ENCODE measurements around the gene NR3C2. TPM values are rescaled to one million over a fixed set of nuclear protein-coding genes. Genes with fewer than 3 reads are reported as not detected.
A peak's percentile ranks its signal among the peaks of the same experiment; 100 is the strongest.

Gene NR3C2
- polyA plus RNA-seq, 4 donors: 6.0 to 10.5 (median 9.2) TPM

DNA sequence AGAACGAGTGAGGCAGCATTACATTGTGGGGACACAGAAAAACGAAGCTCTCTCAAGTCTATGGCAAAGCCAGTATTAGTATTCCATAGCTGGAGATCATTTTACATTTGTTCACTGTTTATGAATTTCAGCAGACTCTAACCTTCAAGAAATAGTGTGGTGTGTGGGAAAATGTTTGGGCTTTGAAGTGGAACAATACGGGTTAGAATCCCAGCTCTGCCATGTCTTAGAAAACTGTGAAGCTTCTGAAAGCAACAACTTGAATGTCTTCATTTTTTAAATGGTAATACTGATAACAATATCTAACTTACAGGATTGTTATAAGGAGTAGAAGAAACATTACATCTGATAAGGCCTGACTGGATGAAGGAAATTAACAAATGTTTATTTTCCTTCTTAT, 217.7 kb downstream of the NR3C2 start:
- Histone ChIP-seq H3K9me3 (ENCODE audit: control insufficient read depth in 2 of 2, insufficient read depth in 1 of 2, low read depth in 1 of 2, low read length in 1 of 2) (no peaks in the 10 kb centered on the region), H3K27ac (ENCODE audit: low read depth in 1 of 3, low read length in 2 of 3) (no peak overlapping the region), H3K27me3 (ENCODE audit: control insufficient read depth in 3 of 3, insufficient read depth in 3 of 3, low read length in 3 of 3) (no peaks in the 10 kb centered on the region), H3K4me1 (ENCODE audit: control insufficient read depth in 3 of 3, insufficient read depth in 2 of 3, low read depth in 1 of 3, low read length in 2 of 3) (peaks cover 0 to 5% (median 0%) of the 10 kb centered on the region in 3 donors), H3K4me3 (ENCODE audit: low read depth in 1 of 3, low read length in 3 of 3) (no peak overlapping the region), H3K36me3 (ENCODE audit: control insufficient read depth in 3 of 3, insufficient read depth in 2 of 3, low read depth in 1 of 3, low read length in 3 of 3) (no peaks in the 10 kb centered on the region)
- no peak for DNase-seq
- 20 to 54% (median 49%) methylated on average over 3 of the region's 3 CpGs for WGBS, 3 donors
- no peak for FAIRE-seq

GRCh38 chr4:148222991-148223660, 219.1 kb downstream of the NR3C2 start:
- Histone ChIP-seq H3K36me3 (ENCODE audit: control insufficient read depth in 3 of 3, insufficient read depth in 2 of 3, low read depth in 1 of 3, low read length in 3 of 3) (no peaks in the 10 kb centered on the region), H3K9me3 (ENCODE audit: control insufficient read depth in 2 of 2, insufficient read depth in 1 of 2, low read depth in 1 of 2, low read length in 1 of 2) (no peaks in the 10 kb centered on the region), H3K4me3 (ENCODE audit: low read depth in 1 of 3, low read length in 3 of 3) (peak overlapping the region in 1 of 3 donors; percentile 5), H3K27ac (ENCODE audit: low read depth in 1 of 3, low read length in 2 of 3) (peak overlapping the region in 2 of 3 donors; percentile 5 to 22), H3K27me3 (ENCODE audit: control insufficient read depth in 3 of 3, insufficient read depth in 3 of 3, low read length in 3 of 3) (no peaks in the 10 kb centered on the region), H3K4me1 (ENCODE audit: control insufficient read depth in 3 of 3, insufficient read depth in 2 of 3, low read depth in 1 of 3, low read length in 2 of 3) (peaks cover 0 to 5% (median 0%) of the 10 kb centered on the region in 3 donors)
- 26 to 55% (median 40%) methylated on average over 8 of the region's 8 CpGs for WGBS, 3 donors
- no peak for FAIRE-seq
- DNase-seq: peak in 1 of 2 donors; percentile 79

- Histone ChIP-seq H3K4me3 (ENCODE audit: low read depth in 1 of 3, low read length in 3 of 3) (peak overlapping the region in 1 of 3 donors; percentile 37), H3K27me3 (ENCODE audit: control insufficient read depth in 3 of 3, insufficient read depth in 3 of 3, low read length in 3 of 3) (no peaks in the 10 kb centered on the region), H3K27ac (ENCODE audit: low read depth in 1 of 3, low read length in 2 of 3) (peak overlapping the region in 2 of 3 donors; percentile 33 to 56), H3K36me3 (ENCODE audit: control insufficient read depth in 3 of 3, insufficient read depth in 2 of 3, low read depth in 1 of 3, low read length in 3 of 3) (no peaks in the 10 kb centered on the region), H3K4me1 (ENCODE audit: control insufficient read depth in 3 of 3, insufficient read depth in 2 of 3, low read depth in 1 of 3, low read length in 2 of 3) (peaks cover 2 to 10% (median 3%) of the 10 kb centered on the region in 3 donors), H3K9me3 (ENCODE audit: control insufficient read depth in 2 of 2, insufficient read depth in 1 of 2, low read depth in 1 of 2, low read length in 1 of 2) (no peaks in the 10 kb centered on the region)
- WGBS, 3 donors: 41 to 49% (median 41%) methylated on average over 5 of the region's 5 CpGs
- peak; percentile 31 to 68 for DNase-seq
- no peak for FAIRE-seq
These were observed 225.1 kb downstream of the NR3C2 start for GRCh38 chr4:148216866-148217814.

GRCh38 chr4:148216321-148216720, 225.9 kb downstream of the NR3C2 start:
- no peak for FAIRE-seq
- Histone ChIP-seq H3K4me3 (ENCODE audit: low read depth in 1 of 3, low read length in 3 of 3) (no peak overlapping the region), H3K27ac (ENCODE audit: low read depth in 1 of 3, low read length in 2 of 3) (no peak overlapping the region), H3K4me1 (ENCODE audit: control insufficient read depth in 3 of 3, insufficient read depth in 2 of 3, low read depth in 1 of 3, low read length in 2 of 3) (peaks cover 2 to 10% (median 3%) of the 10 kb centered on the region in 3 donors), H3K9me3 (ENCODE audit: control insufficient read depth in 2 of 2, insufficient read depth in 1 of 2, low read depth in 1 of 2, low read length in 1 of 2) (no peaks in the 10 kb centered on the region), H3K27me3 (ENCODE audit: control insufficient read depth in 3 of 3, insufficient read depth in 3 of 3, low read length in 3 of 3) (no peaks in the 10 kb centered on the region), H3K36me3 (ENCODE audit: control insufficient read depth in 3 of 3, insufficient read depth in 2 of 3, low read depth in 1 of 3, low read length in 3 of 3) (no peaks in the 10 kb centered on the region)
- 61 to 74% (median 71%) methylated on average over 3 of the region's 3 CpGs for WGBS, 3 donors
- no peak for DNase-seq

DNA sequence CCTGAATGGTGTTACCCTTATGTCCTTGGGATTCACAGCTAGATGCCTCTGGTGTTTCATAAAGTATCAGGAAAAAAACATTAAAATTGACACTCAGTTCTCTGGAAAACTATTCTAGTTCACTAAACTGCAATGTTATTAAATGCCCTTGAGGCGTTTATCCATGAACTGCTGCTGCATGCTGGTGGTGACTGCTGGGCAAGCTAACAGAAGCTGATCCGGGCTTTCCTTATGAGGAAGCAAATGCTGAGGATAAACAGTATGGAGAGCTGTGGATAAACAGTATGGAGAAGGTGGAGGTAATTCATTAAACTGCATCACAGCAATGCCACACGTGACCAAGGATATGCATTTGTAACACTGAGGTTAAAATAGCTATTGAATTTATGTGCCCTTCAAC, 227.0 kb downstream of the NR3C2 start:
- FAIRE-seq: no peak
- Histone ChIP-seq H3K4me1 (ENCODE audit: control insufficient read depth in 3 of 3, insufficient read depth in 2 of 3, low read depth in 1 of 3, low read length in 2 of 3) (peaks cover 2 to 10% (median 3%) of the 10 kb centered on the region in 3 donors), H3K27ac (ENCODE audit: low read depth in 1 of 3, low read length in 2 of 3) (no peak overlapping the region), H3K36me3 (ENCODE audit: control insufficient read depth in 3 of 3, insufficient read depth in 2 of 3, low read depth in 1 of 3, low read length in 3 of 3) (no peaks in the 10 kb centered on the region), H3K27me3 (ENCODE audit: control insufficient read depth in 3 of 3, insufficient read depth in 3 of 3, low read length in 3 of 3) (no peaks in the 10 kb centered on the region), H3K4me3 (ENCODE audit: low read depth in 1 of 3, low read length in 3 of 3) (no peak overlapping the region), H3K9me3 (ENCODE audit: control insufficient read depth in 2 of 2, insufficient read depth in 1 of 2, low read depth in 1 of 2, low read length in 1 of 2) (no peaks in the 10 kb centered on the region)
- no peak for DNase-seq
- WGBS, 3 donors: 62 to 67% (median 64%) methylated on average over 3 of the region's 3 CpGs

DNA sequence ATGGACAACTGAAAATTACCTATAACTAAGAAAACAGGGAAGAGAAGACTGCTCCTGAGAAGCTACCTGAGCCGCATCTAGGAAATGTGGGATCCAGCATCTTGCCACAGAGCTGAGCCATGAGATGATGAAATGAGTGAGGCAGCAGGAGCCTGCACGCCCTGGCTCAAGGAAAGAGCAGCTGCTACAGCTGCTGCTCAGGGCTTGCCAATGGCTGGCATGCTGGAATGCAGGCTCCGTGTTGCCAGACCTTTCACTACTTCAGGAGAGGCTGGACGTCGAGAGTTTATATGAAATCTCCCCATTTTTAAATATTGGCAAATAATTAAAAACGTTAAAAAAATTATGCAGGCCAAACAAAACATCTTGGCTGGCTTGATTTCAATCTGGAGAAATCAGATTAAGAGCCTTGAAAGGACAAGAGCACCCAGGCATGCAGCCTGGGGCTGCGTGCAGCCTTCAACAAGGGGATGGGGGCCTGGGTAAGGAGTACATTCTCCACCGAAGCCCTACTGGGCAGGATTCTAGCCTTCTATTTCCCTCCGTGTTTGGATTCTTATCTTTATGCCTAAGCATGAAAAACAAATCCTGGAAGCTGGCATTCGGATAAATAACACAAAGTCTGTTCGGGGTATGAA, 227.6 kb downstream of the NR3C2 start:
- no peak overlapping the region for H3K4me3 ChIP-seq (ENCODE audit: low read depth in 1 of 3, low read length in 3 of 3)
- no peak overlapping the region for H3K27ac ChIP-seq (ENCODE audit: low read depth in 1 of 3, low read length in 2 of 3)
- FAIRE-seq: no peak
- H3K9me3 ChIP-seq (ENCODE audit: control insufficient read depth in 2 of 2, insufficient read depth in 1 of 2, low read depth in 1 of 2, low read length in 1 of 2): no peaks in the 10 kb centered on the region
- no peak for DNase-seq
- no peaks in the 10 kb centered on the region for H3K27me3 ChIP-seq (ENCODE audit: control insufficient read depth in 3 of 3, insufficient read depth in 3 of 3, low read length in 3 of 3)
- WGBS, 3 donors: 69 to 84% (median 81%) methylated on average over 11 of the region's 11 CpGs
- H3K4me1 ChIP-seq (ENCODE audit: control insufficient read depth in 3 of 3, insufficient read depth in 2 of 3, low read depth in 1 of 3, low read length in 2 of 3): peaks cover 2 to 10% (median 3%) of the 10 kb centered on the region in 3 donors
- no peaks in the 10 kb centered on the region for H3K36me3 ChIP-seq (ENCODE audit: control insufficient read depth in 3 of 3, insufficient read depth in 2 of 3, low read depth in 1 of 3, low read length in 3 of 3)

DNA sequence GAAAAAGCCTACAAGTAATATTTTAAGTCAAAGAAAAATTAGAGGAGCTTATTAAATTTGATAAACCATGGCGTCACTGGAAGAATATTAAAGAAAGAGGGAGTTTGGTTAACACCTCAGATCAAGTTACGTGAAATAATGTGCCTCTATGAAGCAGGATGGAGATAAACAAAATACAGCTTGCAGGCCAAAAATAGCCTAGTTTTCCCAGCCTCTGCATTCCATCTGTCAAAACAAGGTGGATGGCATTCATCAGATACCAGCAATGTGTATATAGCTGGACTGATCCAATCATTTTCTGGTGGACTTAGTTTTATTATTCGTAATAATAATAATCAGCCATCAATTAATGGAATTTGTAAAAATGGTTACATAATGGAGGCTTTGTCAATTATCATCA, 230.7 kb downstream of the NR3C2 start:
- WGBS, 3 donors: 68 to 77% (median 71%) methylated on average over 3 of the region's 3 CpGs
- FAIRE-seq (no peak), DNase-seq (no peak)
- Histone ChIP-seq H3K36me3 (ENCODE audit: control insufficient read depth in 3 of 3, insufficient read depth in 2 of 3, low read depth in 1 of 3, low read length in 3 of 3) (no peaks in the 10 kb centered on the region), H3K9me3 (ENCODE audit: control insufficient read depth in 2 of 2, insufficient read depth in 1 of 2, low read depth in 1 of 2, low read length in 1 of 2) (no peaks in the 10 kb centered on the region), H3K27me3 (ENCODE audit: control insufficient read depth in 3 of 3, insufficient read depth in 3 of 3, low read length in 3 of 3) (no peaks in the 10 kb centered on the region), H3K4me3 (ENCODE audit: low read depth in 1 of 3, low read length in 3 of 3) (no peak overlapping the region), H3K4me1 (ENCODE audit: control insufficient read depth in 3 of 3, insufficient read depth in 2 of 3, low read depth in 1 of 3, low read length in 2 of 3) (no peaks in the 10 kb centered on the region), H3K27ac (ENCODE audit: low read depth in 1 of 3, low read length in 2 of 3) (no peak overlapping the region)

DNA sequence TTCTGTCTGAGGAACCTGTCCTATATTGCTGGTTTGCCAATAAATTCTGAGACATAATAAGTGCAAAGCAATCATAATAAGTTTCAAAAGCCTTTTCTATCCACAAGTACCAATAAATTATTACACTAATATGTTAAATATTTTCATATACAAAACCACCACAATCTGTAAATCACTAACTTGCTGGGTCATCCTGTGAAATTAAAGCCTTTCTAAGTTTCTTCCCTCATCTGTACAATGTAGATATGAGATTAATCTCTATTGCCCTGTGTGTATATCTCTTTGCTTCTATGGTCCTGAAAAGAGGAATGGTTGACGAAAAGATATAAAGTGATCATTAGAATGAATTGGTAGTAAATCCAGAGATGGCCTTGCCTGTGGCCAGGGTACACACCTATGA, 231.6 kb downstream of the NR3C2 start:
- Histone ChIP-seq H3K27ac (ENCODE audit: low read depth in 1 of 3, low read length in 2 of 3) (no peak overlapping the region), H3K4me3 (ENCODE audit: low read depth in 1 of 3, low read length in 3 of 3) (no peak overlapping the region), H3K9me3 (ENCODE audit: control insufficient read depth in 2 of 2, insufficient read depth in 1 of 2, low read depth in 1 of 2, low read length in 1 of 2) (no peaks in the 10 kb centered on the region), H3K36me3 (ENCODE audit: control insufficient read depth in 3 of 3, insufficient read depth in 2 of 3, low read depth in 1 of 3, low read length in 3 of 3) (no peaks in the 10 kb centered on the region), H3K4me1 (ENCODE audit: control insufficient read depth in 3 of 3, insufficient read depth in 2 of 3, low read depth in 1 of 3, low read length in 2 of 3) (no peaks in the 10 kb centered on the region), H3K27me3 (ENCODE audit: control insufficient read depth in 3 of 3, insufficient read depth in 3 of 3, low read length in 3 of 3) (no peaks in the 10 kb centered on the region)
- DNase-seq (no peak), FAIRE-seq (no peak)
- WGBS, 3 donors: 89 to 100% (median 97%) methylated on average over 1 of the region's 1 CpG
